ENCODE results near the gene TFB1M.

The TFB1M gene

GRCh38 chr6:155252581-155252980, 61.7 kb downstream of the TFB1M start:
- Histone ChIP-seq H3K18ac (ENCODE audit: low read depth in 1 of 2, low read length in 2 of 2) (no peak overlapping the region), H3K4me3 (ENCODE audit: insufficient read depth in 1 of 2, low read depth in 1 of 2, low read length in 2 of 2) (no peak overlapping the region), H3K14ac (ENCODE audit: low read length in 2 of 2) (no peak overlapping the region), H2AFZ (ENCODE audit: low read depth, low read length) (no peak overlapping the region), H2AK5ac (ENCODE audit: low read length, severe bottlenecking) (no peak overlapping the region), H3K4ac (ENCODE audit: low read depth in 1 of 2, low read length in 2 of 2) (no peak overlapping the region), H4K8ac (ENCODE audit: low read length) (no peak overlapping the region), H2BK5ac (ENCODE audit: low read depth, low read length, poor library complexity, severe bottlenecking) (no peak overlapping the region), H3K27ac (ENCODE audit: low read length, poor library complexity, severe bottlenecking) (no peak overlapping the region), H3K27me3 (ENCODE audit: control insufficient read depth in 1 of 2, insufficient read depth in 1 of 2, low read length in 2 of 2) (no peaks in the 10 kb centered on the region), H3K79me1 (replicated peaks; ENCODE audit: low read length, poor library complexity, severe bottlenecking) (peaks cover 1% of the 10 kb centered on the region), H2BK12ac (ENCODE audit: low read length in 2 of 2) (peak overlapping the region in 1 of 2 experiments; percentile 55), H4K91ac (ENCODE audit: low read length) (no peak overlapping the region), H3K9ac (ENCODE audit: low read length) (no peak overlapping the region), H3K36me3 (ENCODE audit: control insufficient read depth in 1 of 2, insufficient read depth in 2 of 2, low read depth in 1 of 2, low read length in 2 of 2) (peaks cover 14 to 74% of the 10 kb centered on the region in 2 experiments), H3K4me2 (ENCODE audit: low read length, poor library complexity, severe bottlenecking) (no peak overlapping the region), H3K4me1 (ENCODE audit: control insufficient read depth, insufficient read depth, low read depth, low read length) (peaks cover 7% of the 10 kb centered on the region), H3K9me3 (ENCODE audit: control insufficient read depth, low read length) (no peaks in the 10 kb centered on the region), H2BK15ac (ENCODE audit: low read depth, poor library complexity, severe bottlenecking) (no peak overlapping the region), H3K23ac (ENCODE audit: low read length in 2 of 2) (no peak overlapping the region), H2BK120ac (ENCODE audit: low read depth, low read length) (no peak overlapping the region)
- WGBS, result 98% methylated on average over 8 of the region's 8 CpGs
- DNase-seq, result no peak

- Histone ChIP-seq H3K23ac (ENCODE audit: low read length in 2 of 2) (no peak overlapping the region), H3K4me2 (ENCODE audit: low read length, poor library complexity, severe bottlenecking) (no peak overlapping the region), H2AK5ac (ENCODE audit: low read length, severe bottlenecking) (no peak overlapping the region), H3K4me3 (ENCODE audit: insufficient read depth in 1 of 2, low read depth in 1 of 2, low read length in 2 of 2) (no peak overlapping the region), H3K27ac (ENCODE audit: low read length, poor library complexity, severe bottlenecking) (no peak overlapping the region), H4K91ac (ENCODE audit: low read length) (no peak overlapping the region), H2BK120ac (ENCODE audit: low read depth, low read length) (no peak overlapping the region), H3K4ac (ENCODE audit: low read depth in 1 of 2, low read length in 2 of 2) (no peak overlapping the region), H2BK12ac (ENCODE audit: low read length in 2 of 2) (no peak overlapping the region), H3K27me3 (ENCODE audit: control insufficient read depth in 1 of 2, insufficient read depth in 1 of 2, low read length in 2 of 2) (no peaks in the 10 kb centered on the region), H2AFZ (ENCODE audit: low read depth, low read length) (no peak overlapping the region), H3K36me3 (ENCODE audit: control insufficient read depth in 1 of 2, insufficient read depth in 2 of 2, low read depth in 1 of 2, low read length in 2 of 2) (peaks cover 7 to 57% of the 10 kb centered on the region in 2 experiments), H2BK5ac (ENCODE audit: low read depth, low read length, poor library complexity, severe bottlenecking) (no peak overlapping the region), H2BK15ac (ENCODE audit: low read depth, poor library complexity, severe bottlenecking) (no peak overlapping the region), H3K4me1 (ENCODE audit: control insufficient read depth, insufficient read depth, low read depth, low read length) (peaks cover 7% of the 10 kb centered on the region), H3K79me1 (replicated peaks; ENCODE audit: low read length, poor library complexity, severe bottlenecking) (peaks cover 1% of the 10 kb centered on the region), H3K14ac (ENCODE audit: low read length in 2 of 2) (no peak overlapping the region), H3K9me3 (ENCODE audit: control insufficient read depth, low read length) (no peaks in the 10 kb centered on the region), H3K18ac (ENCODE audit: low read depth in 1 of 2, low read length in 2 of 2) (no peak overlapping the region), H3K9ac (ENCODE audit: low read length) (no peak overlapping the region), H4K8ac (ENCODE audit: low read length) (no peak overlapping the region)
- 97% methylated on average over 10 of the region's 10 CpGs for WGBS
- no peak for DNase-seq
Observed at GRCh38 chr6:155250701-155251381, 63.4 kb downstream of the TFB1M start.

- Histone ChIP-seq H2BK5ac (ENCODE audit: low read depth, low read length, poor library complexity, severe bottlenecking) (no peak overlapping the region), H4K8ac (ENCODE audit: low read length) (no peak overlapping the region), H4K91ac (ENCODE audit: low read length) (no peak overlapping the region), H3K4me3 (ENCODE audit: insufficient read depth in 1 of 2, low read depth in 1 of 2, low read length in 2 of 2) (no peak overlapping the region), H3K27me3 (ENCODE audit: control insufficient read depth in 1 of 2, insufficient read depth in 1 of 2, low read length in 2 of 2) (no peaks in the 10 kb centered on the region), H2AFZ (ENCODE audit: low read depth, low read length) (no peak overlapping the region), H3K4ac (ENCODE audit: low read depth in 1 of 2, low read length in 2 of 2) (peak overlapping the region in 1 of 2 experiments; percentile 0), H3K23ac (ENCODE audit: low read length in 2 of 2) (no peak overlapping the region), H3K18ac (ENCODE audit: low read depth in 1 of 2, low read length in 2 of 2) (peak overlapping the region in 1 of 2 experiments; percentile 5), H2AK5ac (ENCODE audit: low read length, severe bottlenecking) (no peak overlapping the region), H3K79me1 (replicated peaks; ENCODE audit: low read length, poor library complexity, severe bottlenecking) (no peaks in the 10 kb centered on the region), H3K4me2 (ENCODE audit: low read length, poor library complexity, severe bottlenecking) (no peak overlapping the region), H2BK12ac (ENCODE audit: low read length in 2 of 2) (no peak overlapping the region), H3K4me1 (ENCODE audit: control insufficient read depth, insufficient read depth, low read depth, low read length) (peaks cover 5% of the 10 kb centered on the region), H2BK120ac (ENCODE audit: low read depth, low read length) (no peak overlapping the region), H3K14ac (ENCODE audit: low read length in 2 of 2) (no peak overlapping the region), H3K9me3 (ENCODE audit: control insufficient read depth, low read length) (no peaks in the 10 kb centered on the region), H2BK15ac (ENCODE audit: low read depth, poor library complexity, severe bottlenecking) (no peak overlapping the region), H3K27ac (ENCODE audit: low read length, poor library complexity, severe bottlenecking) (no peak overlapping the region), H3K36me3 (ENCODE audit: control insufficient read depth in 1 of 2, insufficient read depth in 2 of 2, low read depth in 1 of 2, low read length in 2 of 2) (peaks cover 4 to 34% of the 10 kb centered on the region in 2 experiments), H3K9ac (ENCODE audit: low read length) (peak overlapping the region; percentile 44)
- DNase-seq, result peak; percentile 62
- 91% methylated on average over 29 of the region's 30 CpGs for WGBS
Observed at GRCh38 chr6:155248008-155249001, 66.0 kb downstream of the TFB1M start.

- Histone ChIP-seq H4K91ac (ENCODE audit: low read length) (no peak overlapping the region), H3K9ac (ENCODE audit: low read length) (peak overlapping the region; percentile 44), H3K4ac (ENCODE audit: low read depth in 1 of 2, low read length in 2 of 2) (no peak overlapping the region), H3K4me3 (ENCODE audit: insufficient read depth in 1 of 2, low read depth in 1 of 2, low read length in 2 of 2) (no peak overlapping the region), H3K4me1 (ENCODE audit: control insufficient read depth, insufficient read depth, low read depth, low read length) (peaks cover 3% of the 10 kb centered on the region), H4K8ac (ENCODE audit: low read length) (no peak overlapping the region), H2BK15ac (ENCODE audit: low read depth, poor library complexity, severe bottlenecking) (no peak overlapping the region), H3K27me3 (ENCODE audit: control insufficient read depth in 1 of 2, insufficient read depth in 1 of 2, low read length in 2 of 2) (no peaks in the 10 kb centered on the region), H2BK120ac (ENCODE audit: low read depth, low read length) (no peak overlapping the region), H2BK12ac (ENCODE audit: low read length in 2 of 2) (no peak overlapping the region), H2AFZ (ENCODE audit: low read depth, low read length) (no peak overlapping the region), H2AK5ac (ENCODE audit: low read length, severe bottlenecking) (no peak overlapping the region), H3K23ac (ENCODE audit: low read length in 2 of 2) (no peak overlapping the region), H2BK5ac (ENCODE audit: low read depth, low read length, poor library complexity, severe bottlenecking) (no peak overlapping the region), H3K14ac (ENCODE audit: low read length in 2 of 2) (no peak overlapping the region), H3K18ac (ENCODE audit: low read depth in 1 of 2, low read length in 2 of 2) (no peak overlapping the region), H3K4me2 (ENCODE audit: low read length, poor library complexity, severe bottlenecking) (no peak overlapping the region), H3K9me3 (ENCODE audit: control insufficient read depth, low read length) (no peaks in the 10 kb centered on the region), H3K36me3 (ENCODE audit: control insufficient read depth in 1 of 2, insufficient read depth in 2 of 2, low read depth in 1 of 2, low read length in 2 of 2) (peaks cover 2 to 27% of the 10 kb centered on the region in 2 experiments), H3K79me1 (replicated peaks; ENCODE audit: low read length, poor library complexity, severe bottlenecking) (no peaks in the 10 kb centered on the region), H3K27ac (ENCODE audit: low read length, poor library complexity, severe bottlenecking) (no peak overlapping the region)
- 92% methylated on average over 3 of the region's 5 CpGs for WGBS
- no peak for DNase-seq
Observed at GRCh38 chr6:155247618-155248007, 66.7 kb downstream of the TFB1M start.

Data from mesenchymal stem cell (in vitro differentiated cells and primary cell).